Measurements from ENCODE around the gene SLC43A1.

SLC43A1 gene

GRCh38 chr11:57473285-57473841 lies 42.1 kb downstream of the SLC43A1 start:
- Histone ChIP-seq H3K9ac (ENCODE audit: insufficient read length, low read depth) (no peak overlapping the region), H3K4me1 (ENCODE audit: insufficient read depth, insufficient read length) (peaks cover 17% of the 10 kb centered on the region), H3K9me3 (ENCODE audit: insufficient read depth, low read length) (no peaks in the 10 kb centered on the region), H3K36me3 (ENCODE audit: insufficient read depth, insufficient read length, low read length) (peaks cover 2% of the 10 kb centered on the region), H3K27me3 (ENCODE audit: insufficient read depth, insufficient read length) (no peaks in the 10 kb centered on the region), H3K4me3 (ENCODE audit: insufficient read length, low read depth) (no peak overlapping the region)
- no peak for DNase-seq (ENCODE audit: low read depth, low spot score)
- TF ChIP-seq YY1 (IDR thresholded peaks at IDR 0.05; ENCODE audit: insufficient read depth, insufficient read length) (no peak), SUZ12 (IDR thresholded peaks at IDR 0.05; ENCODE audit: extremely low read depth, insufficient read depth, insufficient read length) (no peak), ZNF274 (IDR thresholded peaks at IDR 0.05; ENCODE audit: low read depth, low read length) (no peak)

GRCh38 chr11:57471496-57471895 lies 44.0 kb downstream of the SLC43A1 start:
- H3K9me3 ChIP-seq (ENCODE audit: insufficient read depth, low read length): no peaks in the 10 kb centered on the region
- peaks cover 9% of the 10 kb centered on the region for H3K4me1 ChIP-seq (ENCODE audit: insufficient read depth, insufficient read length)
- DNase-seq (ENCODE audit: low read depth, low spot score): no peak
- TF ChIP-seq SUZ12 (IDR thresholded peaks at IDR 0.05; ENCODE audit: extremely low read depth, insufficient read depth, insufficient read length) (no peak), YY1 (IDR thresholded peaks at IDR 0.05; ENCODE audit: insufficient read depth, insufficient read length) (no peak), ZNF274 (IDR thresholded peaks at IDR 0.05; ENCODE audit: low read depth, low read length) (no peak)
- H3K27me3 ChIP-seq (ENCODE audit: insufficient read depth, insufficient read length): no peaks in the 10 kb centered on the region
- H3K9ac ChIP-seq (ENCODE audit: insufficient read length, low read depth): no peak overlapping the region
- no peak overlapping the region for H3K4me3 ChIP-seq (ENCODE audit: insufficient read length, low read depth)
- H3K36me3 ChIP-seq (ENCODE audit: insufficient read depth, insufficient read length, low read length): peaks cover 2% of the 10 kb centered on the region

- H3K9ac ChIP-seq (ENCODE audit: insufficient read length, low read depth): no peak overlapping the region
- peaks cover 2% of the 10 kb centered on the region for H3K36me3 ChIP-seq (ENCODE audit: insufficient read depth, insufficient read length, low read length)
Measured at GRCh38 chr11:57469268-57469667, 46.2 kb downstream of the SLC43A1 start.

GRCh38 chr11:57468276-57468675 lies 47.2 kb downstream of the SLC43A1 start:
- no peak overlapping the region for H3K4me3 ChIP-seq (ENCODE audit: insufficient read length, low read depth)
- H3K4me1 ChIP-seq (ENCODE audit: insufficient read depth, insufficient read length): peaks cover 13% of the 10 kb centered on the region
- H3K9ac ChIP-seq (ENCODE audit: insufficient read length, low read depth): no peak overlapping the region
- no peaks in the 10 kb centered on the region for H3K9me3 ChIP-seq (ENCODE audit: insufficient read depth, low read length)
- TF ChIP-seq SUZ12 (IDR thresholded peaks at IDR 0.05; ENCODE audit: extremely low read depth, insufficient read depth, insufficient read length) (no peak), YY1 (IDR thresholded peaks at IDR 0.05; ENCODE audit: insufficient read depth, insufficient read length) (no peak), ZNF274 (IDR thresholded peaks at IDR 0.05; ENCODE audit: low read depth, low read length) (no peak)
- H3K27me3 ChIP-seq (ENCODE audit: insufficient read depth, insufficient read length): no peaks in the 10 kb centered on the region
- no peak for DNase-seq (ENCODE audit: low read depth, low spot score)
- H3K36me3 ChIP-seq (ENCODE audit: insufficient read depth, insufficient read length, low read length): peaks cover 2% of the 10 kb centered on the region

More at GRCh38 chr11:57469268-57469667, 46.2 kb downstream of the SLC43A1 start:
- TF ChIP-seq SUZ12 (IDR thresholded peaks at IDR 0.05; ENCODE audit: extremely low read depth, insufficient read depth, insufficient read length) (no peak), ZNF274 (IDR thresholded peaks at IDR 0.05; ENCODE audit: low read depth, low read length) (no peak), YY1 (IDR thresholded peaks at IDR 0.05; ENCODE audit: insufficient read depth, insufficient read length) (no peak)
- Histone ChIP-seq H3K4me3 (ENCODE audit: insufficient read length, low read depth) (no peak overlapping the region), H3K27me3 (ENCODE audit: insufficient read depth, insufficient read length) (no peaks in the 10 kb centered on the region), H3K4me1 (ENCODE audit: insufficient read depth, insufficient read length) (peaks cover 12% of the 10 kb centered on the region), H3K9me3 (ENCODE audit: insufficient read depth, low read length) (no peaks in the 10 kb centered on the region)
- DNase-seq (ENCODE audit: low read depth, low spot score): no peak

GRCh38 chr11:57467508-57468157 lies 47.9 kb downstream of the SLC43A1 start:
- H3K9me3 ChIP-seq (ENCODE audit: insufficient read depth, low read length): no peaks in the 10 kb centered on the region
- peaks cover 2% of the 10 kb centered on the region for H3K36me3 ChIP-seq (ENCODE audit: insufficient read depth, insufficient read length, low read length)
- peaks cover 19% of the 10 kb centered on the region for H3K4me1 ChIP-seq (ENCODE audit: insufficient read depth, insufficient read length)
- no peak overlapping the region for H3K9ac ChIP-seq (ENCODE audit: insufficient read length, low read depth)
- DNase-seq (ENCODE audit: low read depth, low spot score): no peak
- peaks cover 4% of the 10 kb centered on the region for H3K27me3 ChIP-seq (ENCODE audit: insufficient read depth, insufficient read length)
- H3K4me3 ChIP-seq (ENCODE audit: insufficient read length, low read depth): no peak overlapping the region
- TF ChIP-seq YY1 (IDR thresholded peaks at IDR 0.05; ENCODE audit: insufficient read depth, insufficient read length): no peak
- no peak for TF ChIP-seq ZNF274 (IDR thresholded peaks at IDR 0.05; ENCODE audit: low read depth, low read length)
- no peak for TF ChIP-seq SUZ12 (IDR thresholded peaks at IDR 0.05; ENCODE audit: extremely low read depth, insufficient read depth, insufficient read length)

- peaks cover 27% of the 10 kb centered on the region for H3K4me1 ChIP-seq (ENCODE audit: insufficient read depth, insufficient read length)
- DNase-seq (ENCODE audit: low read depth, low spot score): no peak
- H3K9ac ChIP-seq (ENCODE audit: insufficient read length, low read depth): no peak overlapping the region
- peaks cover 13% of the 10 kb centered on the region for H3K27me3 ChIP-seq (ENCODE audit: insufficient read depth, insufficient read length)
- H3K36me3 ChIP-seq (ENCODE audit: insufficient read depth, insufficient read length, low read length): peaks cover 2% of the 10 kb centered on the region
- no peak overlapping the region for H3K4me3 ChIP-seq (ENCODE audit: insufficient read length, low read depth)
- H3K9me3 ChIP-seq (ENCODE audit: insufficient read depth, low read length): no peaks in the 10 kb centered on the region
- TF ChIP-seq YY1 (IDR thresholded peaks at IDR 0.05; ENCODE audit: insufficient read depth, insufficient read length) (no peak), ZNF274 (IDR thresholded peaks at IDR 0.05; ENCODE audit: low read depth, low read length) (no peak), SUZ12 (IDR thresholded peaks at IDR 0.05; ENCODE audit: extremely low read depth, insufficient read depth, insufficient read length) (no peak)
Measured at GRCh38 chr11:57466680-57467079, 48.8 kb downstream of the SLC43A1 start.

- Histone ChIP-seq H3K4me1 (ENCODE audit: insufficient read depth, insufficient read length) (peaks cover 28% of the 10 kb centered on the region), H3K4me3 (ENCODE audit: insufficient read length, low read depth) (no peak overlapping the region), H3K9me3 (ENCODE audit: insufficient read depth, low read length) (no peaks in the 10 kb centered on the region), H3K9ac (ENCODE audit: insufficient read length, low read depth) (peak overlapping the region; percentile 12), H3K36me3 (ENCODE audit: insufficient read depth, insufficient read length, low read length) (peaks cover 2% of the 10 kb centered on the region), H3K27me3 (ENCODE audit: insufficient read depth, insufficient read length) (peaks cover 22% of the 10 kb centered on the region)
- TF ChIP-seq ZNF274 (IDR thresholded peaks at IDR 0.05; ENCODE audit: low read depth, low read length): no peak
- no peak for TF ChIP-seq YY1 (IDR thresholded peaks at IDR 0.05; ENCODE audit: insufficient read depth, insufficient read length)
- no peak for TF ChIP-seq SUZ12 (IDR thresholded peaks at IDR 0.05; ENCODE audit: extremely low read depth, insufficient read depth, insufficient read length)
- no peak for DNase-seq (ENCODE audit: low read depth, low spot score)
Measured at GRCh38 chr11:57464539-57465181, 50.8 kb downstream of the SLC43A1 start.

All from NT2/D1 (cell line).